Measurements from ENCODE around the gene ST13. TPM values are rescaled to one million over a fixed set of nuclear protein-coding genes. Genes with fewer than 3 reads are reported as not detected.
"Not testable (repeated sequence)": the region's sequence is repeated elsewhere in the genome, so short reads cannot be mapped to it uniquely, and the experiment has no call there.

ST13 gene
- total RNA-seq, 1 donor, result 199 TPM

GRCh38 chr22:40878922-40879321 is 22.5 kb upstream of the ST13 start:
- no peak overlapping the region for H3K4me3 ChIP-seq (ENCODE audit: low read depth, low read length)
- DNase-seq (ENCODE audit: low read depth), result no peak
- no peak for TF ChIP-seq CTCF (IDR thresholded peaks at IDR 0.05; ENCODE audit: insufficient read depth, low read depth, low read length)

- H3K4me3 ChIP-seq (ENCODE audit: low read depth, low read length), result no peak overlapping the region
- no peak for DNase-seq (ENCODE audit: low read depth)
- TF ChIP-seq CTCF (IDR thresholded peaks at IDR 0.05; ENCODE audit: insufficient read depth, low read depth, low read length), result no peak
These were observed 21.0 kb upstream of the ST13 start for GRCh38 chr22:40877488-40877887.

- TF ChIP-seq CTCF (IDR thresholded peaks at IDR 0.05; ENCODE audit: insufficient read depth, low read depth, low read length), result no peak
- H3K4me3 ChIP-seq (ENCODE audit: low read depth, low read length), result no peak overlapping the region
- no peak for DNase-seq (ENCODE audit: low read depth)
These were observed 20.5 kb upstream of the ST13 start for GRCh38 chr22:40876907-40877306.

- DNase-seq (ENCODE audit: low read depth), result no peak
- no peak for TF ChIP-seq CTCF (IDR thresholded peaks at IDR 0.05; ENCODE audit: insufficient read depth, low read depth, low read length)
- no peak overlapping the region for H3K4me3 ChIP-seq (ENCODE audit: low read depth, low read length)
These were observed 18.7 kb upstream of the ST13 start for GRCh38 chr22:40875111-40875510.

- no peak for DNase-seq (ENCODE audit: low read depth)
- no peak for TF ChIP-seq CTCF (IDR thresholded peaks at IDR 0.05; ENCODE audit: insufficient read depth, low read depth, low read length)
- no peak overlapping the region for H3K4me3 ChIP-seq (ENCODE audit: low read depth, low read length)
These were observed 17.6 kb upstream of the ST13 start for GRCh38 chr22:40874016-40874415.

- not testable (repeated sequence) for H3K4me3 ChIP-seq (ENCODE audit: low read depth, low read length); DNase-seq (ENCODE audit: low read depth)
These were observed 11.9 kb upstream of the ST13 start for GRCh38 chr22:40868379-40868778.

GRCh38 chr22:40867109-40867508 is 10.7 kb upstream of the ST13 start:
- TF ChIP-seq CTCF (IDR thresholded peaks at IDR 0.05; ENCODE audit: insufficient read depth, low read depth, low read length), result no peak
- H3K4me3 ChIP-seq (ENCODE audit: low read depth, low read length), result no peak overlapping the region
- DNase-seq (ENCODE audit: low read depth), result no peak

All from fibroblast of villous mesenchyme (primary cell).